ENCODE data around the gene CYB561. TPM values are rescaled to one million over a fixed set of nuclear protein-coding genes. Genes with fewer than 3 reads are reported as not detected.

The CYB561 gene
- polyA plus RNA-seq, 3 donors = 5.2 to 11.8 (median 8.3) TPM

- Mint-ChIP-seq H3K4me3 (no peak overlapping the region), H3K36me3 (no peaks in the 10 kb centered on the region)
- no peaks in the 10 kb centered on the region for H3K79me2 ChIP-seq (ENCODE audit: insufficient read depth, low read length)
Observed at GRCh38 chr17:63486317-63487013, 40.4 kb upstream of the CYB561 start.

More at GRCh38 chr17:63486317-63487013, 40.4 kb upstream of the CYB561 start:
- Histone ChIP-seq H3K9ac (ENCODE audit: insufficient read depth, low read length, poor library complexity, severe bottlenecking) (no peak overlapping the region), H3K4me3 (replicated peaks in 1 of 3; ENCODE audit: low read depth in 2 of 3, low read length in 3 of 3) (no peak overlapping the region), H3K4me2 (replicated peaks; ENCODE audit: extremely low read depth, low read length, poor library complexity, severe bottlenecking) (no peak overlapping the region), H3K36me3 (replicated peaks in 1 of 2; ENCODE audit: control insufficient read depth in 1 of 2, insufficient read depth in 2 of 2, low read length in 2 of 2) (no peaks in the 10 kb centered on the region), H3K4me1 (ENCODE audit: control insufficient read depth in 1 of 2, insufficient read depth in 2 of 2, low read length in 2 of 2) (no peaks in the 10 kb centered on the region), H4K20me1 (ENCODE audit: insufficient read depth, low read length) (no peaks in the 10 kb centered on the region), H3K27ac (ENCODE audit: low read depth in 1 of 2, low read length in 2 of 2) (no peak overlapping the region), H2AFZ (ENCODE audit: insufficient read depth, low read depth, low read length, poor library complexity, severe bottlenecking) (peak overlapping the region; percentile 6), H3K27me3 (ENCODE audit: control insufficient read depth in 2 of 2, insufficient read depth in 2 of 2, low read length in 2 of 2) (no peaks in the 10 kb centered on the region), H3K9me3 (replicated peaks in 1 of 2; ENCODE audit: control insufficient read depth in 1 of 2, insufficient read depth in 1 of 2, low read length in 2 of 2) (no peaks in the 10 kb centered on the region)
- H3K9me3 Mint-ChIP-seq = no peaks in the 10 kb centered on the region
- WGBS (ENCODE audit: insufficient coverage) = 87% methylated on average over 9 of the region's 12 CpGs
- H3K27me3 Mint-ChIP-seq (ENCODE audit: low read depth in 3 of 3) = peaks cover 0 to 14% (median 7%) of the 10 kb centered on the region in 3 donors
- DNase-seq = no peak
- H3K27ac Mint-ChIP-seq = no peak overlapping the region
- H3K4me1 Mint-ChIP-seq = no peaks in the 10 kb centered on the region
- TF ChIP-seq CTCF (IDR thresholded peaks at IDR 0.05) = no peak
- intact Hi-C loops (cut with micrococcal nuclease) = no loop called here
